ENCODE results near the gene DHX9.

DNA sequence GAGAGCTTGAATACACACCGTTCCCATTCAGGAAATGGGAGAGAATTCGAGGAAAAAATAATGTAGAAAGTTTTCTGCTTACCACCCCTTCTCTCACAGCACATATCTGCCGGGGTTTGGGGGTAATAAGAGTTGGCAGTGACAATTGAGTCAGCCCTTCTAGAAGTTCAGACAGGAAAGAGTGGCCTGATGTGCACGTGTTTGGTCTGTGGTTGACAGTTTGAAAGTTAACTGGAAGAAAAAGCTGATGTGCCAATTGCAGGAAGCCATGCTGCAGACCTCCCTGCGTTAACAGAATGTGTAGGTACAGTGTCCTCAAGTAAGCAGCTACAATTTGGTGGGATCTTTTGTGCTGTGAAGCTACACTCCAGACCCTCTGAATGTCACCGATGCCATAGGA, 50.9 kb downstream of the DHX9 start:
- TF ChIP-seq, protein P1, sequence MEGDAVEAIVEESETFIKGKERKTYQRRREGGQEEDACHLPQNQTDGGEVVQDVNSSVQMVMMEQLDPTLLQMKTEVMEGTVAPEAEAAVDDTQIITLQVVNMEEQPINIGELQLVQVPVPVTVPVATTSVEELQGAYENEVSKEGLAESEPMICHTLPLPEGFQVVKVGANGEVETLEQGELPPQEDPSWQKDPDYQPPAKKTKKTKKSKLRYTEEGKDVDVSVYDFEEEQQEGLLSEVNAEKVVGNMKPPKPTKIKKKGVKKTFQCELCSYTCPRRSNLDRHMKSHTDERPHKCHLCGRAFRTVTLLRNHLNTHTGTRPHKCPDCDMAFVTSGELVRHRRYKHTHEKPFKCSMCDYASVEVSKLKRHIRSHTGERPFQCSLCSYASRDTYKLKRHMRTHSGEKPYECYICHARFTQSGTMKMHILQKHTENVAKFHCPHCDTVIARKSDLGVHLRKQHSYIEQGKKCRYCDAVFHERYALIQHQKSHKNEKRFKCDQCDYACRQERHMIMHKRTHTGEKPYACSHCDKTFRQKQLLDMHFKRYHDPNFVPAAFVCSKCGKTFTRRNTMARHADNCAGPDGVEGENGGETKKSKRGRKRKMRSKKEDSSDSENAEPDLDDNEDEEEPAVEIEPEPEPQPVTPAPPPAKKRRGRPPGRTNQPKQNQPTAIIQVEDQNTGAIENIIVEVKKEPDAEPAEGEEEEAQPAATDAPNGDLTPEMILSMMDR (optimal IDR thresholded peaks at IDR 0.05 in 1 of 3, IDR thresholded peaks at IDR 0.05 in 1 of 3, conservative IDR thresholded peaks at IDR 0.05 in 1 of 3; ENCODE audit: extremely low read depth in 1 of 3, insufficient read depth in 2 of 3, low read length in 3 of 3): no peak
- no peak for TF ChIP-seq EZH2 (IDR thresholded peaks at IDR 0.05; ENCODE audit: low read length)
